HepG2 (cell line): ENCODE results near the gene SRRT. TPM values are rescaled to one million over a fixed set of nuclear protein-coding genes. Genes with fewer than 3 reads are reported as not detected.
A peak's percentile ranks its signal among the peaks of the same experiment; 100 is the strongest.

Source experiments
- ARID4A ChIP-seq: sonication (generic); formaldehyde crosslinking; IDR thresholded peaks from 2 replicates; pipeline ENCODE4 v1.5.0; 2020; ENCODE audit warnings: mild to moderate bottlenecking, missing genetic modification reagents, borderline replicate concordance
- BRD4 ChIP-seq: sonication (generic); formaldehyde crosslinking; IDR thresholded peaks from 2 replicates; pipeline ENCODE4 v1.4.0; 2020; ENCODE audit warnings: missing genetic modification reagents
- ETV6 ChIP-seq: sonication (generic); formaldehyde crosslinking; conservative IDR thresholded peaks from 2 replicates; pipeline ENCODE4 v1.4.0; 2020; ENCODE audit warnings: missing genetic modification reagents
- GABPA ChIP-seq, 2 experiments: IDR thresholded peaks; 2 replicates each; pipeline ENCODE4 v1.6.1; 2011 to 2016; ENCODE audit warnings: low read depth in 2 of 2, low read length in 1 of 2, missing biosample characterization in 1 of 2, missing genetic modification characterization in 1 of 2
- HNF4G ChIP-seq, 2 experiments: sonication (generic) in 1 of 2; formaldehyde crosslinking in 1 of 2; IDR thresholded peaks; 2 replicates each; pipeline versions ENCODE4 v1.4.0 to v1.6.1; 2011 to 2020; ENCODE audit warnings: borderline replicate concordance in 2 of 2, low read depth in 2 of 2, mild to moderate bottlenecking in 2 of 2, low read length in 1 of 2, missing genetic modification reagents in 1 of 2, moderate library complexity in 1 of 2
- IRF1 ChIP-seq: sonication (generic); formaldehyde crosslinking; IDR thresholded peaks from 2 replicates; pipeline ENCODE4 v1.4.0; 2020; ENCODE audit warnings: low read depth, mild to moderate bottlenecking, missing genetic modification reagents
- KDM4B ChIP-seq: sonication (generic); formaldehyde crosslinking; IDR thresholded peaks from 2 replicates; pipeline ENCODE4 v1.4.0; 2020; ENCODE audit warnings: missing genetic modification reagents
- KMT2B ChIP-seq: IDR thresholded peaks from 2 replicates; pipeline ENCODE4 v1.6.1; 2016; ENCODE audit warnings: missing genetic modification reagents, missing compliant biosample characterization
- MAZ ChIP-seq, 2 experiments: sonication (generic) in 1 of 2; formaldehyde crosslinking in 1 of 2; IDR thresholded peaks; 2 replicates each; pipeline versions ENCODE4 v1.5.0 to v1.6.1; 2012 to 2020; ENCODE audit warnings: low read depth in 2 of 2, mild to moderate bottlenecking in 2 of 2, borderline replicate concordance in 1 of 2, improper control_type of control experiment in 1 of 2, low read length in 1 of 2, missing genetic modification reagents in 1 of 2, moderate library complexity in 1 of 2
- MXD4 ChIP-seq: IDR thresholded peaks from 2 replicates; pipeline ENCODE4 v1.6.1; 2016; ENCODE audit warnings: mild to moderate bottlenecking, missing biosample characterization, missing genetic modification reagents
- NFE2 ChIP-seq: sonication (generic); formaldehyde crosslinking; IDR thresholded peaks from 2 replicates; pipeline ENCODE4 v1.4.0; 2020; ENCODE audit warnings: missing genetic modification reagents
- ONECUT2 ChIP-seq: sonication (generic); formaldehyde crosslinking; IDR thresholded peaks from 2 replicates; pipeline ENCODE4 v1.4.0; 2020; ENCODE audit warnings: missing genetic modification reagents
- SATB2 ChIP-seq: sonication (generic); formaldehyde crosslinking; IDR thresholded peaks from 2 replicates; pipeline ENCODE4 v1.5.0; 2020; ENCODE audit warnings: missing genetic modification reagents
- SUZ12 ChIP-seq: fragments of 150-350 bp; IDR thresholded peaks from 2 replicates; pipeline ENCODE4 v1.6.1; 2014; ENCODE audit warnings: low read depth, low read length
- TCF7L2 ChIP-seq: IDR thresholded peaks from 2 replicates; pipeline ENCODE4 v1.6.1; 2011; ENCODE audit warnings: mild to moderate bottlenecking, low read depth, low read length, moderate library complexity
- TGIF2 ChIP-seq: IDR thresholded peaks from 2 replicates; pipeline ENCODE4 v1.6.1; 2016; ENCODE audit warnings: control low read depth, missing compliant biosample characterization
- THAP8 ChIP-seq: sonication (generic); formaldehyde crosslinking; IDR thresholded peaks from 2 replicates; pipeline ENCODE4 v1.5.1; 2020; ENCODE audit warnings: missing genetic modification reagents, mild to moderate bottlenecking, borderline replicate concordance
- ZNF619 ChIP-seq: sonication (generic); formaldehyde crosslinking; IDR thresholded peaks from 2 replicates; pipeline ENCODE4 v1.4.0; 2020; ENCODE audit warnings: mild to moderate bottlenecking, missing genetic modification reagents
- ZNF720 ChIP-seq: sonication (generic); formaldehyde crosslinking; IDR thresholded peaks from 2 replicates; pipeline ENCODE4 v1.4.0; 2020; ENCODE audit warnings: missing genetic modification reagents
- ZNF883 ChIP-seq: sonication (generic); formaldehyde crosslinking; IDR thresholded peaks from 2 replicates; pipeline ENCODE4 v1.5.1; 2020; ENCODE audit warnings: mild to moderate bottlenecking, missing genetic modification reagents; ENCODE audit errors: not compliant biosample characterization
- polyA plus RNA-seq, 8 experiments: library from polyadenylated mRNA; depleted of rRNA in 3 of 8; stranded (reverse) in 7 of 8; unstranded in 1 of 8; fragments of >200 nt; fragmentation: Illumina TruSeq in 4 of 8; extraction: Trizol in 4 of 8; gene quantifications; 2 replicates each; pipeline versions ENCODE4 v1.2.1 to v1.2.3, GENCODE V29; 2011 to 2016; ENCODE audit warnings: low read depth in 4 of 8, missing spikeins in 1 of 8, mixed read lengths in 1 of 8; ENCODE audit not compliant: insufficient read depth in 1 of 8
- total RNA-seq, 5 experiments: library from RNA; depleted of rRNA; stranded (reverse); fragments of >200 nt; fragmentation: Illumina TruSeq; extraction: Trizol; gene quantifications; 2 replicates each; pipeline ENCODE4 v1.2.3, GENCODE V29; 2016; ENCODE audit warnings: low read depth in 1 of 5

Gene SRRT
- total and polyA plus RNA-seq, 2 of the 13 experiments (the other 11 are each of a cell fraction or from before 2014, with no cell fraction given): 26.2 to 106 TPM

GRCh38 chr7:100825215-100825671 lies 49.7 kb upstream of the SRRT start (continued):
- no peak for TF ChIP-seq BRD4
- no peak for TF ChIP-seq GABPA (IDR thresholded peaks at IDR 0.05; ENCODE audit: low read depth, low read length)
- no peak for TF ChIP-seq GABPA (CRISPR knock-in tag; IDR thresholded peaks at IDR 0.05; ENCODE audit: low read depth)
- no peak for TF ChIP-seq MAZ (IDR thresholded peaks at IDR 0.05; ENCODE audit: borderline replicate concordance, low read depth, low read length)
- TF ChIP-seq MAZ (CRISPR knock-in tag; IDR thresholded peaks at IDR 0.05; ENCODE audit: low read depth): no peak
- no peak for TF ChIP-seq KDM4B (CRISPR knock-in tag)
- no peak for TF ChIP-seq SUZ12
- no peak for TF ChIP-seq ONECUT2
- no peak for TF ChIP-seq IRF1 (CRISPR knock-in tag)
- no peak for TF ChIP-seq ZNF720 (CRISPR knock-in tag)
- TF ChIP-seq KMT2B (CRISPR knock-in tag): no peak
- peak; percentile 62 for TF ChIP-seq ARID4A
- no peak for TF ChIP-seq TCF7L2
- TF ChIP-seq THAP8 (CRISPR knock-in tag): no peak
- no peak for TF ChIP-seq SATB2
- 0 out of 2 replicates have a peak, but pooled peaks have one; percentile 49 for TF ChIP-seq ETV6
- TF ChIP-seq ZNF619 (CRISPR knock-in tag): no peak
- TF ChIP-seq HNF4G (IDR thresholded peaks at IDR 0.05; ENCODE audit: borderline replicate concordance, low read depth, low read length): no peak
- TF ChIP-seq HNF4G (CRISPR knock-in tag; IDR thresholded peaks at IDR 0.05; ENCODE audit: borderline replicate concordance, low read depth): no peak
- TF ChIP-seq TGIF2 (CRISPR knock-in tag): peak; percentile 81; the same call in 1 of the 2 replicates
- TF ChIP-seq ZNF883 (CRISPR knock-in tag): no peak
- no peak for TF ChIP-seq NFE2 (CRISPR knock-in tag)
- peak; percentile 63; the same call in 1 of the 2 replicates for TF ChIP-seq MXD4
